Right ventricle myocardium inferior (tissue), 1 donor: Measurements from ENCODE around the gene HIP1R. TPM values are rescaled to one million over a fixed set of nuclear protein-coding genes. Genes with fewer than 3 reads are reported as not detected.

Experiments
- ATAC-seq: fragments of 200-7000 bp; cut with Tn5 transposase; one replicate; pipeline ENCODE4 v1.9.1; 2020; ENCODE audit warnings: mild to moderate bottlenecking, moderate library complexity
- DNase-seq: peaks from one replicate; pipeline ENCODE4 v3.0.0; 2021; ENCODE audit errors: missing footprints
- intact Hi-C: fragments of 100-400 bp; cut with DNase I; formaldehyde crosslinking; loops from one replicate; pipeline ENCODE4 v1.11.0; 2022
- total RNA-seq: library from RNA; stranded (reverse); fragmentation: NEBNext Ultra II Directional; extraction: Animal tissue kit (Norgen Biotek cat#: 25700); gene quantifications from one replicate; pipeline ENCODE4 v1.2.1, GENCODE V29; 2021
- donor health status: DM: no; HTN: yes; CAD: no; lungs with severe emphysema.

HIP1R gene
- total RNA-seq, 1 donor from 2014 or later = 17.6 TPM

GRCh38 chr12:122855928-122856831 is 20.9 kb downstream of the HIP1R start:
- DNase-seq (peak; percentile 67), ATAC-seq (no peak)
- intact Hi-C loops = no loop called here

GRCh38 chr12:122856999-122857671 is 21.9 kb downstream of the HIP1R start:
- ATAC-seq = no peak
- no peak for DNase-seq
- intact Hi-C loops = no loop called here

- DNase-seq = no peak
- intact Hi-C loops = no loop called here
- no peak for ATAC-seq
Observed at GRCh38 chr12:122858171-122858570, 22.9 kb downstream of the HIP1R start.

GRCh38 chr12:122858591-122859302 is 23.5 kb downstream of the HIP1R start:
- DNase-seq = peak; percentile 51
- ATAC-seq = no peak
- intact Hi-C loops = no loop called here

GRCh38 chr12:122859303-122860039 is 24.2 kb downstream of the HIP1R start:
- ATAC-seq (no peak), DNase-seq (no peak)

GRCh38 chr12:122860040-122860853 is 25.0 kb downstream of the HIP1R start:
- intact Hi-C loops = loop anchor here (1.0 to 10.0 kb wide), 2 partner anchors 92 to 375 kb away; partner anchors contain the start of genes MPHOSPH9 and MTRFR
- DNase-seq = peak; percentile 90
- ATAC-seq = peak; percentile 63

More at GRCh38 chr12:122859303-122860039, 24.2 kb downstream of the HIP1R start:
- intact Hi-C loops = loop anchor here (1.0 to 10.0 kb wide), 2 partner anchors 93 to 375 kb away; partner anchors contain the start of genes MPHOSPH9 and MTRFR

- intact Hi-C loops = loop anchor here (1.0 to 10.0 kb wide), 2 partner anchors 91 to 374 kb away; partner anchors contain the start of genes MPHOSPH9 and MTRFR
- ATAC-seq (no peak), DNase-seq (no peak)
Observed at GRCh38 chr12:122860854-122861586, 25.8 kb downstream of the HIP1R start.

- intact Hi-C loops = loop anchor here (10.0 kb wide), 1 partner anchor 373 kb away; the partner anchor contains the start of genes MPHOSPH9 and MTRFR
- DNase-seq (peak; percentile 66), ATAC-seq (no peak)
Observed at GRCh38 chr12:122861587-122861970, 26.3 kb downstream of the HIP1R start.

- DNase-seq (peak; percentile 58), ATAC-seq (no peak)
- intact Hi-C loops = loop anchor here (10.0 kb wide), 1 partner anchor 373 kb away; the partner anchor contains the start of genes MPHOSPH9 and MTRFR
Observed at GRCh38 chr12:122862110-122862634, 26.9 kb downstream of the HIP1R start.

GRCh38 chr12:122862872-122863701 is 27.8 kb downstream of the HIP1R start:
- intact Hi-C loops = loop anchor here (10.0 kb wide), 1 partner anchor 372 kb away; the partner anchor contains the start of genes MPHOSPH9 and MTRFR
- no peak for ATAC-seq
- DNase-seq = peak; percentile 67

GRCh38 chr12:122864894-122865253 is 29.6 kb downstream of the HIP1R start:
- intact Hi-C loops = loop anchor here (10.0 kb wide), 1 partner anchor 370 kb away; the partner anchor contains the start of genes MPHOSPH9 and MTRFR
- ATAC-seq (no peak), DNase-seq (no peak)

GRCh38 chr12:122865268-122866231 is 30.3 kb downstream of the HIP1R start:
- DNase-seq (peak; percentile 76), ATAC-seq (peak; percentile 17)
- intact Hi-C loops = loop anchor here (1.0 to 10.0 kb wide), 2 partner anchors 23 to 369 kb away; partner anchors contain the start of genes MPHOSPH9 and MTRFR

- intact Hi-C loops = loop anchor here (1.0 to 10.0 kb wide), 2 partner anchors 22 to 368 kb away; partner anchors contain the start of genes MPHOSPH9 and MTRFR
- peak; percentile 46 for DNase-seq
- peak; percentile 17 for ATAC-seq
Observed at GRCh38 chr12:122866379-122866778, 31.1 kb downstream of the HIP1R start.

GRCh38 chr12:122866950-122867607 is 31.8 kb downstream of the HIP1R start:
- ATAC-seq = peak; percentile 26
- intact Hi-C loops = loop anchor here (1.0 to 10.0 kb wide), 2 partner anchors 21 to 368 kb away; partner anchors contain the start of genes MPHOSPH9 and MTRFR
- peak; percentile 60 for DNase-seq
